ENCODE results near the gene CNPY4. TPM values are rescaled to one million over a fixed set of nuclear protein-coding genes. Genes with fewer than 3 reads are reported as not detected.
A peak's percentile ranks its signal among the peaks of the same experiment; 100 is the strongest.

The CNPY4 gene
- total RNA-seq, 1 experiment from 2014 or later, result 10.4 TPM

- no peak overlapping the region for H3K23ac ChIP-seq (ENCODE audit: insufficient read length, low read depth, low read length)
- H2BK120ac ChIP-seq (ENCODE audit: low read depth, low read length, poor library complexity, severe bottlenecking), result no peak overlapping the region
- WGBS (ENCODE audit: extremely low coverage, insufficient read length, low lambda C conversion rate), result no CpG with 5 or more reads among the region's 11 CpGs
- no peaks in the 10 kb centered on the region for H4K20me1 ChIP-seq (ENCODE audit: control insufficient read depth, insufficient read depth, insufficient read length)
- H3K9ac ChIP-seq (ENCODE audit: extremely low read depth, insufficient read length, low read length), result peak overlapping the region; percentile 39
- H2BK12ac ChIP-seq (ENCODE audit: insufficient read length, low read depth, low read length), result no peak overlapping the region
- H2AK5ac ChIP-seq (ENCODE audit: insufficient read length, low read length), result no peak overlapping the region
- H3K9me3 ChIP-seq (ENCODE audit: control insufficient read depth, low read depth, low read length), result no peaks in the 10 kb centered on the region
- H2AFZ ChIP-seq (ENCODE audit: low read length), result no peak overlapping the region
- H3K27ac Mint-ChIP-seq, result peak overlapping the region; percentile 93 to 98 (median 93)
- H3K14ac ChIP-seq (ENCODE audit: insufficient read depth, low read length), result no peak overlapping the region
- peaks cover 9 to 15% of the 10 kb centered on the region in 2 experiments for H3K4me1 Mint-ChIP-seq
- H3K18ac ChIP-seq (ENCODE audit: insufficient read length, low read depth, low read length), result peak overlapping the region; percentile 61
- no peaks in the 10 kb centered on the region; a peak in 1 of 5 replicates for H3K9me3 Mint-ChIP-seq
- peak overlapping the region; percentile 96 to 97 for H3K4me3 Mint-ChIP-seq
- H3K4me2 ChIP-seq (ENCODE audit: insufficient read depth, insufficient read length, low read length), result peak overlapping the region; percentile 90
- no peaks in the 10 kb centered on the region for H3K27me3 ChIP-seq (ENCODE audit: insufficient read depth, low read length)
- H3K36me3 Mint-ChIP-seq (ENCODE audit: insufficient read depth in 1 of 3, low read depth in 3 of 3), result peaks cover 32 to 35% (median 34%) of the 10 kb centered on the region in 3 experiments
- peaks cover 4% of the 10 kb centered on the region for H3K23me2 ChIP-seq (ENCODE audit: insufficient read length, low read depth, low read length, poor library complexity, severe bottlenecking)
- H2BK20ac ChIP-seq (ENCODE audit: low read depth, low read length, poor library complexity, severe bottlenecking), result no peak overlapping the region
- H2BK15ac ChIP-seq (ENCODE audit: low read depth, low read length), result no peak overlapping the region
- TF ChIP-seq CTCF (conservative IDR thresholded peaks at IDR 0.05), result no peak
- DNase-seq, result no peak
- H3K27ac ChIP-seq (ENCODE audit: insufficient read length, low read depth, low read length), result no peak overlapping the region
- H3T11ph ChIP-seq (ENCODE audit: low read length), result no peak overlapping the region
- H2BK5ac ChIP-seq (ENCODE audit: insufficient read length, low read length), result no peak overlapping the region
- peaks cover 5% of the 10 kb centered on the region for H3K27me3 Mint-ChIP-seq (ENCODE audit: low read depth)
- H3K4ac ChIP-seq (ENCODE audit: low read depth, low read length), result no peak overlapping the region
- no peaks in the 10 kb centered on the region for H3K79me1 ChIP-seq (ENCODE audit: insufficient read depth, low read depth, low read length, poor library complexity, severe bottlenecking)
- H3K56ac ChIP-seq (ENCODE audit: insufficient read length, low read depth, low read length), result no peak overlapping the region
- no peak overlapping the region for H4K8ac ChIP-seq (replicated peaks; ENCODE audit: insufficient read length, low read depth, low read length)
- H3K4me1 ChIP-seq (ENCODE audit: insufficient read depth, low read length), result no peaks in the 10 kb centered on the region
- no peaks in the 10 kb centered on the region for H3K79me2 ChIP-seq (ENCODE audit: insufficient read depth, low read length)
- H4K5ac ChIP-seq (ENCODE audit: insufficient read length, low read depth, low read length), result no peak overlapping the region
- no peak overlapping the region for H4K91ac ChIP-seq (ENCODE audit: insufficient read length, low read depth, low read length)
Measured at GRCh38 chr7:100088095-100088620, 31.3 kb upstream of the CNPY4 start.

Measured in H9 (cell line).